Activated CD8-positive, alpha-beta memory T cell treated with anti-CD3 and anti-CD28 coated beads, Interleukin-2, amount 10 ng/mL, durations not matched to agents 7 days and 5 days (primary cell): ENCODE measurements around the gene SIGLEC8. TPM values are rescaled to one million over a fixed set of nuclear protein-coding genes. Genes with fewer than 3 reads are reported as not detected.
"Not testable (repeated sequence)": the region's sequence is repeated elsewhere in the genome, so short reads cannot be mapped to it uniquely, and the experiment has no call there.

Experiments
- ATAC-seq: fragments of 150-1000 bp; cut with Tn5 transposase; one replicate; pipeline ENCODE4 v1.10.0; 2021; ENCODE audit warnings: moderate library complexity
- CTCF ChIA-PET: fragments of 350-600 bp; sonication (Branson Sonifier 250); formaldehyde crosslinking; loops from one replicate; lab custom pipeline; 2021; ENCODE audit warnings: antibody characterized with exemption; lab: Charles Lee
- DNase-seq: peaks from one replicate; pipeline ENCODE4 v3.0.0-alpha.2; 2020
- H3K27ac Mint-ChIP-seq: one replicate; pipeline ENCODE4 v1.8.0; 2021; ENCODE audit warnings: mild to moderate bottlenecking, mixed read lengths
- H3K27me3 Mint-ChIP-seq: one replicate; pipeline ENCODE4 v1.8.0; 2021; ENCODE audit warnings: mixed read lengths
- H3K36me3 Mint-ChIP-seq: one replicate; pipeline ENCODE4 v1.8.0; 2021; ENCODE audit warnings: mild to moderate bottlenecking, mixed read lengths
- H3K4me1 Mint-ChIP-seq: one replicate; pipeline ENCODE4 v1.8.0; 2021; ENCODE audit warnings: mixed read lengths
- H3K4me3 Mint-ChIP-seq: one replicate; pipeline ENCODE4 v1.8.0; 2021; ENCODE audit warnings: mild to moderate bottlenecking, moderate library complexity, mixed read lengths
- H3K9me3 Mint-ChIP-seq: one replicate; pipeline ENCODE4 v1.8.0; 2022; ENCODE audit warnings: low read depth, mixed read lengths
- total RNA-seq, 2 experiments: library from RNA; stranded (reverse); gene quantifications; one replicate each; pipeline ENCODE4 v1.2.3, GENCODE V29; 2021

SIGLEC8 gene
- not detected for total RNA-seq

DNA sequence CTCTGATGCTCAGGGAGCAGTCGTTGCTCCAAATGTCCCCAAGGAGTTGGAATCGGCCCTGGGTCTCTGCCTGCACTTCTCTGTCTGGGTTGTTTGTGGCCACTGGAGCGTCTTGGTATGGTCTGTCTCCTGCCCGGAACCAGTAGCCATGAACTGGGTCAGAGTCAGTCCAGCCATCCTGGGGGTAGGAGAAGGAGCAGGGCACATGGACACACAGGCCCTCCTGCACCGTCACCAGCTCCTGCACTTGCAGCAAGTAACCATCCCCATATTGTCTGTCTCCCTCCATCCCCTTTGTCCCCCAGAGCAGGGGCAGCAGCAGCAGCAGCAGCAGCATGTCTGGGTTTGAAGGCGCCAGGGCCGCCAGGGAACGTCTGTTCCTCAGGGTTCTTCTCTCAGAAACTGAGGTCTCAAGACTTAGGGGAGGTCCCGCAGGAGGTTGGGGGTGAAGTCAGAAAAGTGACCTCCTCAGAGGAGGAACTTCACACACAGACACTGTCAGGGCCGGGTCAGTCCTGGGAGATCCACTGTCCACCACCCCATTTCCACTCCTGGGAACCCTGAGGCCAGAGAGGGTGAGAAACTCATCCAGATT, at the start of gene SIGLEC8:
Gene SIGLEC8, minus strand, starts transcription at position 404 of the 595 bp plus-strand sequence. Its CDS starts 67 bp downstream, at position 337.
- ATAC-seq, result no peak
- peaks cover 12% of the 10 kb centered on the region for H3K4me1 Mint-ChIP-seq
- H3K4me3 Mint-ChIP-seq, result no peak within 1 kb of the TSS
- no peaks in the 10 kb centered on the region for H3K9me3 Mint-ChIP-seq
- CTCF ChIA-PET, result interaction anchor here (0.8 kb wide), 1 partner anchor 22 kb away, joined by 3 read pairs; no protein-coding TSS in a partner anchor
- H3K27me3 Mint-ChIP-seq, result peaks cover 21% of the 10 kb centered on the region
- H3K36me3 Mint-ChIP-seq, result no peaks in the 10 kb centered on the region
- no peak within 1 kb of the TSS for H3K27ac Mint-ChIP-seq
- peak; percentile 30 for DNase-seq

- ATAC-seq, result no peak
- CTCF ChIA-PET, result interaction anchor here (0.7 kb wide), 1 partner anchor 150 kb away, joined by 3 read pairs; no protein-coding TSS in a partner anchor
- Mint-ChIP-seq H3K9me3 (peaks cover 5% of the 10 kb centered on the region), H3K36me3 (no peaks in the 10 kb centered on the region), H3K4me3 (no peak overlapping the region), H3K27me3 (peaks cover 19% of the 10 kb centered on the region), H3K4me1 (peaks cover 16% of the 10 kb centered on the region), H3K27ac (no peak overlapping the region)
- no peak for DNase-seq
These were observed 49.4 kb upstream of the SIGLEC8 start for GRCh38 chr19:51507640-51508058.

DNA sequence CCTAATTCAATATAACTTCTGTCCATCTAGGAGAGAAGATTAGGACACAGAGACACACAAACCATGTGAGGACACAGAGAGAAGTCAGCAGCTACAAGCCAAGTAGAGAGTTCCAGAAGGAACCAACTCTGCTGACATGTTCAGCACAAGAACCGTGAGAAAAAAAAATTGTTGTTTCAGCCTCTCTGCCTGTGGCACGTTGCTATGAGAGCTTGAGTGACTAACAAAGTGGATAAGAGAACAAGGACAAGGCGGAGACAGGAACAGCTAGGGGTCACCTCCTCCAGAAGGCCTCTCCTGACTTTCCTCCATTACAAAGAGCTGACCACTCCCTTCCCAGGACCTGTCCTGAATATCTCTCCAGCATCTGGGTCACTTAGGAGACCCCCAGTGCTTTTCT, 48.9 kb upstream of the SIGLEC8 start:
- CTCF ChIA-PET, result interaction anchor here (0.6 to 1.9 kb wide), 4 partner anchors 8 to 150 kb away, joined by 3 to 9 read pairs (median 3); no protein-coding TSS in a partner anchor
- Mint-ChIP-seq H3K4me3 (no peak overlapping the region), H3K9me3 (peaks cover 5% of the 10 kb centered on the region), H3K36me3 (no peaks in the 10 kb centered on the region), H3K27ac (no peak overlapping the region), H3K4me1 (peaks cover 18% of the 10 kb centered on the region), H3K27me3 (peaks cover 14% of the 10 kb centered on the region)
- ATAC-seq (no peak), DNase-seq (no peak)

DNA sequence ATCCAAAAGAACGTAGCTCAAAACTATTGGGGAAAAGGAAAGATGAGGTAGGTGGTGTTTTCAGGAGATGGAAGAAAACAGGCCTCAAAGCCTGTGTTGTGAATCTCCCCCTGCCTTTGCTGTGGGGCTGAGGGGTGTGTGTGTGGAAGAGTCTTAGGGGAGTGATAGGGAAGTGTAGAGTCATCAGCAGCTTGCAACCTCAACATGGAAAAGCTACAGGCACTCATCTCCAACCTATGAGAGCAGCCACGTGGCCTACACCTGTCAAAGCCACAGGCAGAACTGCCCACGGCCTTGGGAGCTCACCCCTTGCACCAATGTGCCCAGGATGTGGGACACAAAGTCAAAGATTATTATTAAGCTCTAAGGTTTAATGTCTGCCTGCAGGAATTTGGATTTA, 47.6 kb upstream of the SIGLEC8 start:
- no peaks in the 10 kb centered on the region for H3K36me3 Mint-ChIP-seq

DNA sequence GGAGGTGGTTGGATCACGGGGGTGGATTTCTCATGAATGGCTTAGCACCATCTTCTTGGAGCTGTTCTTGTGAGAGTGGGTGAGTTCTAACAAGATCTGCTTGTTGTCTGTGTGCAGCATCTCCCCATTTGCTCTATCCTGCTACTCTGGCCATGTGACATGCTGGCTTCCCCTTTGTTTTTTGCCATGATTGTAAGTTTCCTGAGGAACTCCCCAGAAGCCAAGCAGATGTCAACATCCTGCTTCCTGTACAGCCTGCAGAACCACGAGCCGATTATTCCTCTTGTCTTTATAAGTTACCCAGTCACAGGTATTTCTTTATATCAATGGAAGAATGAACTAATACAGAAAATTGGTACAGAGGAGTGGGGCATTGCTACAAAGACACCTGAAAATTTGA, 45.6 kb upstream of the SIGLEC8 start:
- H3K4me3 Mint-ChIP-seq, result no peak overlapping the region
- H3K4me1 Mint-ChIP-seq, result peaks cover 27% of the 10 kb centered on the region
- CTCF ChIA-PET, result interaction anchor here (1.2 to 1.5 kb wide), 3 partner anchors 10 to 153 kb away, joined by 3 to 5 read pairs (median 5); no protein-coding TSS in a partner anchor
- H3K27ac Mint-ChIP-seq, result no peak overlapping the region
- ATAC-seq (no peak), DNase-seq (no peak)
- peaks cover 5% of the 10 kb centered on the region for H3K9me3 Mint-ChIP-seq
- no peaks in the 10 kb centered on the region for H3K36me3 Mint-ChIP-seq
- peaks cover under 1% of the 10 kb centered on the region for H3K27me3 Mint-ChIP-seq

More for the DNA sequence above, 47.6 kb upstream of the SIGLEC8 start:
- DNase-seq, result no peak
- H3K4me3 Mint-ChIP-seq, result no peak overlapping the region
- CTCF ChIA-PET, result interaction anchor here (1.0 to 1.9 kb wide), 2 partner anchors 10 to 66 kb away, joined by 3 to 9 read pairs; no protein-coding TSS in a partner anchor
- ATAC-seq, result no peak
- H3K4me1 Mint-ChIP-seq, result peaks cover 25% of the 10 kb centered on the region
- peaks cover 6% of the 10 kb centered on the region for H3K27me3 Mint-ChIP-seq
- H3K27ac Mint-ChIP-seq, result no peak overlapping the region
- peaks cover 5% of the 10 kb centered on the region for H3K9me3 Mint-ChIP-seq

DNA sequence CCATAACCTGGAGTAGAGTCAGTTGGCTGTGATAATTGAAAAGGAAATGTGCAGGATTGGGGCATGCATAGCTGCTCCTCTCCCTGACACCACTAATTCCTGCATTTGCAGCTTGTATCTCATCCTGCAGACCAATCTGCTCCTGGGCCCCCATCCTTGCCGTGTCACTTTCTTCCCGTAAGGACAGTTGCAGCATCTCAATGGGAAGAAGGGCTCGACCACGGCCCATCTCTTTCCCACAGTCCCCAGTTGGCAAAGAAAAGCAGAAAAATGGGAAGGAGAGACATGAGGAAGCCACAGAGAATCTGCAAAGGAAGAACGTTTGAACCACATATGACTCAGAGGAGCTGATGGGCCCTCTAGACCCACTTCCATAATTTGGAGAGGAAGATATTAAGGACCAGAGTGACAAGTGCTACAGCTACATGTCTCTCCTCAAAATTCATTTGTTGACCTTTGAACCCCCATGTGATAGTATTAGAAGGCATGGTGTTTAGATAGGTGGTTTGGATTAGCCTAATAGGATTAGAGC, 45.1 kb upstream of the SIGLEC8 start:
- Mint-ChIP-seq H3K36me3 (no peaks in the 10 kb centered on the region), H3K27ac (no peak overlapping the region), H3K4me3 (no peak overlapping the region), H3K9me3 (peaks cover 5% of the 10 kb centered on the region), H3K27me3 (no peaks in the 10 kb centered on the region), H3K4me1 (peaks cover 27% of the 10 kb centered on the region)
- no peak for ATAC-seq
- CTCF ChIA-PET, result interaction anchor here (1.2 kb wide), 1 partner anchor 11 kb away, joined by 3 read pairs; no protein-coding TSS in a partner anchor
- DNase-seq, result no peak

DNA sequence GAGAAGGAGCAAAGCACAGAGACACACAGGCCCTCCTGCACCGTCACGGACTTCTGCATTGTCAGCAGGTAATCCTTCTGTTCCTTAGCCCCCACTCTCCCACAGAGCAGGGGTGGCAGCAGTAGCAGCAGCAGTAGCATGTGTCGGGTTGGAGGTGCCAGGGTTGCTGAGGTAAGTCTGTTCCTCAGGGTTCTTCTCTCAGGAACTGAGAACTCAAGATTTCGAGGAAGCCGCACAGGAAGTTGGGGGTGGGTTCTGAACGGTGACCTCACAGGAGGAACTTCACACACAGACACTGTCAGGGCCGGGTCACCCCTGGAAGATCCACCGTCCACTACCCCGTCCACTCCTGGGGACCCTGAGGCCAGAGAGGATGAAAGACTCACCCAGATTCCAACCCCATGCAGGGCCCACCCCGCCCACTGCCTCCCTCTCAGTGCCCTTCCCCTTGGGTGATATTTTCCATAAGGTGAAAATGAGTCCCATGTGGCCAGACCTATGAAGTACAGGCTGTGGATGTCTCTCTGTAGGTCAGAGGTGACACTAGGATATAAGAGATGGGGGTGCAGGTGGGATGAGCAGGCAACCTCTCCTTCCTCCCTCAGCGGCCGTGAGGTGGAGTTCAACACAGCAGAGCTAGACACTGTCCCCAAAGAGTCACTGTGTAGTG, 43.5 kb upstream of the SIGLEC8 start, which contains the start of gene SIGLEC12:
Gene SIGLEC12, minus strand, starts transcription at position 207 of the 670 bp plus-strand sequence. Its CDS starts 67 bp downstream, at position 140.
- peak within 1 kb of the TSS; percentile 71 for H3K27ac Mint-ChIP-seq
- H3K4me3 Mint-ChIP-seq, result peak within 1 kb of the TSS; percentile 62
- no peaks in the 10 kb centered on the region for H3K36me3 Mint-ChIP-seq
- CTCF ChIA-PET, result no interaction called here
- H3K27me3 Mint-ChIP-seq, result no peaks in the 10 kb centered on the region
- H3K4me1 Mint-ChIP-seq, result peaks cover 27% of the 10 kb centered on the region
- peaks cover 5% of the 10 kb centered on the region for H3K9me3 Mint-ChIP-seq
- DNase-seq (peak; percentile 61), ATAC-seq (peak; percentile 42)

DNA sequence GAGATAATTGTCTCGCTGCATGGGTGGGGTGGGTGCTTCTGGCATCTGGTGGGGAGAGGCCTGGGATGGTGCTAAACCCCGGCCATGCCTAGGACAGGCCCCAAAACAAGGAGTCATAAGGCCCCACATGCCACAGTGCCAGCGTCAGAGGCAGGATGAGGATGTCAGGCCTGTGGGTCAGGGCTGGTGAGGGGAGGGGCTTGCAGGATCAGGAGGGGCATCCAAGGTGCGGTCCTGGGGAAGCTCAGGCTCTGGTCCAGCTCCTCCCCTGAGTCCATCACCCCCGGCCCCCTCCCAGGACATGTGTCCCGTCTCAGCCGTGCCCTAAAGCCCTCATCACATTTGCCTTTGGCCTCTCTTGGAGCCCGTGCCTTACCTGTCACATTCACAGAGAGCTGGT, 42.7 kb upstream of the SIGLEC8 start:
- H3K4me3 Mint-ChIP-seq, result peak overlapping the region; percentile 62
- H3K9me3 Mint-ChIP-seq, H3K36me3 Mint-ChIP-seq, DNase-seq, H3K27me3 Mint-ChIP-seq: not testable (repeated sequence)
- peak overlapping the region; percentile 71 for H3K27ac Mint-ChIP-seq
- peak; percentile 39 for ATAC-seq
- peaks cover 27% of the 10 kb centered on the region for H3K4me1 Mint-ChIP-seq
- CTCF ChIA-PET, result interaction anchor here (0.6 kb wide), 1 partner anchor 63 kb away, joined by 3 read pairs; no protein-coding TSS in a partner anchor

GRCh38 chr19:51497666-51498065, 39.4 kb upstream of the SIGLEC8 start:
- no peaks in the 10 kb centered on the region for H3K9me3 Mint-ChIP-seq
- CTCF ChIA-PET, result interaction anchor here (1.0 to 1.1 kb wide), 2 partner anchors 18 to 25 kb away, joined by 3 read pairs; no protein-coding TSS in a partner anchor
- H3K27me3 Mint-ChIP-seq, result peaks cover 7% of the 10 kb centered on the region
- ATAC-seq (no peak), DNase-seq (no peak)
- H3K4me1 Mint-ChIP-seq, result peaks cover 20% of the 10 kb centered on the region
- H3K36me3 Mint-ChIP-seq, result peaks cover 7% of the 10 kb centered on the region
- no peak overlapping the region for H3K4me3 Mint-ChIP-seq
- no peak overlapping the region for H3K27ac Mint-ChIP-seq

DNA sequence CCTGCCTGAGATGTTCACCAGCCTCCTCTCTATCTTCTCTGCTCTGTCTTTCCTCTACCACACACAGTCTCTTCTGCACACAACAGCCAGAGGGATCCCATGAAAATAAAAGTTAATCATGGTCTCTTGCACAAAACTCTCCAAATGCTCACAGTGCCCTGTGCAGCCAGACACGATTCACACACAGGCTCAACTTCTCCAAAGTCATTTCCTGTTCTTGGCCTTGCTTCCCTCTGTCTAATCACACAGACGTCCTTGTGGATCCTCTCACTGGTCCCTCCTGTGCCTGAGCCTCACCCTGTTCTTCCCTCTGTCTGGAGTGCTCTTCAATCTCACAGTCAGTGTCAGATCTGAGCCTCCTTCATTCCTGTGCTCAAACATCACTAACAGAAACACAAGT, 35.5 kb upstream of the SIGLEC8 start:
- no peak overlapping the region for H3K27ac Mint-ChIP-seq
- no peak overlapping the region for H3K4me3 Mint-ChIP-seq
- H3K27me3 Mint-ChIP-seq, result peaks cover 7% of the 10 kb centered on the region
- no peaks in the 10 kb centered on the region for H3K9me3 Mint-ChIP-seq
- H3K36me3 Mint-ChIP-seq, result peaks cover 7% of the 10 kb centered on the region
- peaks cover 3% of the 10 kb centered on the region for H3K4me1 Mint-ChIP-seq
- CTCF ChIA-PET, result no interaction called here
- DNase-seq, result no peak
- ATAC-seq, result no peak

GRCh38 chr19:51491586-51491985, 33.3 kb upstream of the SIGLEC8 start:
- CTCF ChIA-PET, result no interaction called here
- peaks cover 5% of the 10 kb centered on the region for H3K4me1 Mint-ChIP-seq
- H3K9me3 Mint-ChIP-seq, result no peaks in the 10 kb centered on the region
- H3K27me3 Mint-ChIP-seq, result peaks cover 7% of the 10 kb centered on the region
- H3K36me3 Mint-ChIP-seq, result peaks cover 7% of the 10 kb centered on the region
- no peak overlapping the region for H3K4me3 Mint-ChIP-seq
- H3K27ac Mint-ChIP-seq, result no peak overlapping the region
- ATAC-seq, result no peak
- no peak for DNase-seq

GRCh38 chr19:51490676-51491075, 32.4 kb upstream of the SIGLEC8 start:
- no peak overlapping the region for H3K27ac Mint-ChIP-seq
- no peak for DNase-seq
- peaks cover 2% of the 10 kb centered on the region for H3K9me3 Mint-ChIP-seq
- H3K4me1 Mint-ChIP-seq, result peaks cover 5% of the 10 kb centered on the region
- H3K27me3 Mint-ChIP-seq, result peaks cover 7% of the 10 kb centered on the region
- no peak for ATAC-seq
- no peak overlapping the region for H3K4me3 Mint-ChIP-seq
- CTCF ChIA-PET, result no interaction called here
- peaks cover 7% of the 10 kb centered on the region for H3K36me3 Mint-ChIP-seq

DNA sequence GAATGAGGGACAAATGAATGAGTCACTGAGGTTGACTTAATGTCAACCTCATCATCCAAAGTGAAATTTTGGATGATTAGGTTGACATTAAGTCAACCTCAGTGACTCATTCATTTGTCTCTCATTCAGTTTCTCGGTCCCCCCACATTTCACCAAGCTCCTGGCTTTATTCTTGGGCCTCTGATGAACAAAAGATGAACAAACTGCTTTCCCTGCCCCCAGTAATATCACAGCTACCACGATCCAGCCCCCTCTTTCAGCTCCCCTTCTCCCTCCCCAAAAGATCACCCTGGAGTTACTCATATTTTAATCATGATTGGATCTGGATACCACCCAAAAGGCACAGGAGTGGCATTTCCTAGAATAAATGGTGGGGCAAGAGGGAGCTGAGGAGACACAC, 30.9 kb upstream of the SIGLEC8 start:
- ATAC-seq (no peak), DNase-seq (no peak)
- H3K36me3 Mint-ChIP-seq, result peaks cover 5% of the 10 kb centered on the region
- H3K4me3 Mint-ChIP-seq, result no peak overlapping the region
- H3K4me1 Mint-ChIP-seq, result peaks cover 5% of the 10 kb centered on the region
- H3K27me3 Mint-ChIP-seq, result peaks cover 11% of the 10 kb centered on the region
- H3K27ac Mint-ChIP-seq, result no peak overlapping the region
- H3K9me3 Mint-ChIP-seq, result peaks cover 2% of the 10 kb centered on the region
- CTCF ChIA-PET, result no interaction called here
